HepG2 (cell line): ENCODE measurements around the gene PALMD. TPM values are rescaled to one million over a fixed set of nuclear protein-coding genes. Genes with fewer than 3 reads are reported as not detected.

ENCODE experiments used
- ARNTL ChIP-seq: sonication (generic); formaldehyde crosslinking; IDR thresholded peaks from 2 replicates; pipeline ENCODE4 v1.4.0; 2020; ENCODE audit warnings: mild to moderate bottlenecking, missing genetic modification reagents
- BATF2 ChIP-seq: sonication (generic); formaldehyde crosslinking; IDR thresholded peaks from 2 replicates; pipeline ENCODE4 v1.8.0; 2022; ENCODE audit warnings: mild to moderate bottlenecking, missing genetic modification reagents, moderate library complexity
- BORCS8-MEF2B ChIP-seq: sonication (generic); formaldehyde crosslinking; IDR thresholded peaks from 2 replicates; pipeline ENCODE4 v1.8.0; 2022; ENCODE audit warnings: mild to moderate bottlenecking, missing genetic modification reagents
- HIVEP1 ChIP-seq: sonication (generic); formaldehyde crosslinking; IDR thresholded peaks from 2 replicates; pipeline ENCODE4 v1.4.0; 2020; ENCODE audit warnings: mild to moderate bottlenecking, missing genetic modification reagents
- HMG20A ChIP-seq: IDR thresholded peaks from 2 replicates; pipeline ENCODE4 v1.6.1; 2016; ENCODE audit warnings: borderline replicate concordance
- SNAPC2 ChIP-seq: sonication (generic); formaldehyde crosslinking; IDR thresholded peaks from 2 replicates; pipeline ENCODE4 v1.8.1; 2022; ENCODE audit warnings: mild to moderate bottlenecking, missing genetic modification reagents
- SOX13 ChIP-seq, 3 experiments: fragments of 450-650 bp in 1 of 3; sonication (generic) in 1 of 3; formaldehyde crosslinking in 1 of 3; IDR thresholded peaks in 2 of 3; conservative IDR thresholded peaks in 1 of 3; 2 replicates each; pipeline versions ENCODE4 v1.5.0 to v1.6.1; 2016 to 2020; ENCODE audit warnings: antibody characterized with exemption in 1 of 3, mild to moderate bottlenecking in 1 of 3, missing compliant biosample characterization in 1 of 3, missing genetic modification reagents in 1 of 3, moderate library complexity in 1 of 3
- TOPORS ChIP-seq: sonication (generic); formaldehyde crosslinking; IDR thresholded peaks from 2 replicates; pipeline ENCODE4 v1.8.0; 2023; ENCODE audit warnings: mild to moderate bottlenecking, missing genetic modification reagents
- ZBTB20 ChIP-seq: sonication (generic); formaldehyde crosslinking; IDR thresholded peaks from 2 replicates; pipeline ENCODE4 v1.8.1; 2023; ENCODE audit warnings: missing genetic modification reagents, low read depth, mild to moderate bottlenecking, borderline replicate concordance
- ZNF101 ChIP-seq: sonication (generic); formaldehyde crosslinking; IDR thresholded peaks from 2 replicates; pipeline ENCODE4 v1.4.0; 2020; ENCODE audit warnings: mild to moderate bottlenecking, low read depth, missing genetic modification reagents, borderline replicate concordance
- ZNF138 ChIP-seq: sonication (generic); formaldehyde crosslinking; IDR thresholded peaks from 2 replicates; pipeline ENCODE4 v1.5.0; 2020; ENCODE audit warnings: mild to moderate bottlenecking, low read depth, missing genetic modification reagents
- ZNF33A ChIP-seq: sonication (generic); formaldehyde crosslinking; IDR thresholded peaks from 2 replicates; pipeline ENCODE4 v1.5.1; 2020; ENCODE audit warnings: missing genetic modification reagents, mild to moderate bottlenecking, moderate library complexity, borderline replicate concordance
- ZNF564 ChIP-seq: sonication (generic); formaldehyde crosslinking; IDR thresholded peaks from 2 replicates; pipeline ENCODE4 v1.8.1; 2023; ENCODE audit warnings: mild to moderate bottlenecking, missing genetic modification reagents
- ZNF75D ChIP-seq: sonication (generic); formaldehyde crosslinking; IDR thresholded peaks from 2 replicates; pipeline ENCODE4 v1.8.1; 2023; ENCODE audit warnings: missing genetic modification reagents, mild to moderate bottlenecking, borderline replicate concordance
- ZNF850 ChIP-seq: sonication (generic); formaldehyde crosslinking; conservative IDR thresholded peaks from 2 replicates; pipeline ENCODE4 v1.9.0; 2021; ENCODE audit warnings: mild to moderate bottlenecking, missing genetic modification reagents
- polyA plus RNA-seq, 8 experiments: library from polyadenylated mRNA; depleted of rRNA in 3 of 8; stranded (reverse) in 7 of 8; unstranded in 1 of 8; fragments of >200 nt; fragmentation: Illumina TruSeq in 4 of 8; extraction: Trizol in 4 of 8; gene quantifications; 2 replicates each; pipeline versions ENCODE4 v1.2.1 to v1.2.3, GENCODE V29; 2011 to 2016; ENCODE audit warnings: low read depth in 4 of 8, missing spikeins in 1 of 8, mixed read lengths in 1 of 8; ENCODE audit not compliant: insufficient read depth in 1 of 8
- total RNA-seq, 5 experiments: library from RNA; depleted of rRNA; stranded (reverse); fragments of >200 nt; fragmentation: Illumina TruSeq; extraction: Trizol; gene quantifications; 2 replicates each; pipeline ENCODE4 v1.2.3, GENCODE V29; 2016; ENCODE audit warnings: low read depth in 1 of 5
- TF ChIP-seq, protein P1 (sequence below): sonication (generic); formaldehyde crosslinking; IDR thresholded peaks from 2 replicates; pipeline ENCODE4 v1.5.0; 2020; ENCODE audit warnings: mild to moderate bottlenecking, missing genetic modification reagents
- TF ChIP-seq, protein P2 (sequence below): sonication (generic); formaldehyde crosslinking; IDR thresholded peaks from 2 replicates; pipeline ENCODE4 v1.4.0; 2020; ENCODE audit warnings: mild to moderate bottlenecking, missing genetic modification reagents, borderline replicate concordance
- TF ChIP-seq, protein P3 (sequence below): sonication (generic); formaldehyde crosslinking; IDR thresholded peaks from 2 replicates; pipeline ENCODE4 v1.5.0; 2020; ENCODE audit warnings: missing genetic modification reagents
- TF ChIP-seq, protein P4 (sequence below): sonication (generic); formaldehyde crosslinking; IDR thresholded peaks from 2 replicates; pipeline ENCODE4 v1.4.0; 2020; ENCODE audit warnings: missing genetic modification reagents

PALMD gene
- total and polyA plus RNA-seq, 2 of the 13 experiments (the other 11 are each of a cell fraction or from before 2014, with no cell fraction given) = 5.5 to 31.1 TPM

- TF ChIP-seq SOX13 (IDR thresholded peaks at IDR 0.05) (no peak), SOX13 (CRISPR knock-in tag; conservative IDR thresholded peaks at IDR 0.05 in 1 of 2, IDR thresholded peaks at IDR 0.05 in 1 of 2) (peak in 1 of 2 experiments; percentile 23; a peak in 2 of 4 replicates), HMG20A (CRISPR knock-in tag) (no peak), TOPORS (CRISPR knock-in tag) (peak; percentile 40; the same call in 1 of the 2 replicates), ARNTL (CRISPR knock-in tag) (no peak), ZNF101 (CRISPR knock-in tag) (no peak), ZNF138 (CRISPR knock-in tag) (no peak), BATF2 (CRISPR knock-in tag) (no peak), BORCS8-MEF2B (CRISPR knock-in tag) (no peak), ZNF564 (no peak), ZNF75D (no peak), HIVEP1 (no peak), SNAPC2 (CRISPR knock-in tag) (no peak), ZBTB20 (CRISPR knock-in tag) (no peak), ZNF850 (CRISPR knock-in tag) (no peak), ZNF33A (no peak)
- TF ChIP-seq, protein P1, sequence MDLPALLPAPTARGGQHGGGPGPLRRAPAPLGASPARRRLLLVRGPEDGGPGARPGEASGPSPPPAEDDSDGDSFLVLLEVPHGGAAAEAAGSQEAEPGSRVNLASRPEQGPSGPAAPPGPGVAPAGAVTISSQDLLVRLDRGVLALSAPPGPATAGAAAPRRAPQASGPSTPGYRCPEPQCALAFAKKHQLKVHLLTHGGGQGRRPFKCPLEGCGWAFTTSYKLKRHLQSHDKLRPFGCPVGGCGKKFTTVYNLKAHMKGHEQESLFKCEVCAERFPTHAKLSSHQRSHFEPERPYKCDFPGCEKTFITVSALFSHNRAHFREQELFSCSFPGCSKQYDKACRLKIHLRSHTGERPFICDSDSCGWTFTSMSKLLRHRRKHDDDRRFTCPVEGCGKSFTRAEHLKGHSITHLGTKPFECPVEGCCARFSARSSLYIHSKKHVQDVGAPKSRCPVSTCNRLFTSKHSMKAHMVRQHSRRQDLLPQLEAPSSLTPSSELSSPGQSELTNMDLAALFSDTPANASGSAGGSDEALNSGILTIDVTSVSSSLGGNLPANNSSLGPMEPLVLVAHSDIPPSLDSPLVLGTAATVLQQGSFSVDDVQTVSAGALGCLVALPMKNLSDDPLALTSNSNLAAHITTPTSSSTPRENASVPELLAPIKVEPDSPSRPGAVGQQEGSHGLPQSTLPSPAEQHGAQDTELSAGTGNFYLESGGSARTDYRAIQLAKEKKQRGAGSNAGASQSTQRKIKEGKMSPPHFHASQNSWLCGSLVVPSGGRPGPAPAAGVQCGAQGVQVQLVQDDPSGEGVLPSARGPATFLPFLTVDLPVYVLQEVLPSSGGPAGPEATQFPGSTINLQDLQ (CRISPR knock-in tag) = no peak
- TF ChIP-seq, protein P2, sequence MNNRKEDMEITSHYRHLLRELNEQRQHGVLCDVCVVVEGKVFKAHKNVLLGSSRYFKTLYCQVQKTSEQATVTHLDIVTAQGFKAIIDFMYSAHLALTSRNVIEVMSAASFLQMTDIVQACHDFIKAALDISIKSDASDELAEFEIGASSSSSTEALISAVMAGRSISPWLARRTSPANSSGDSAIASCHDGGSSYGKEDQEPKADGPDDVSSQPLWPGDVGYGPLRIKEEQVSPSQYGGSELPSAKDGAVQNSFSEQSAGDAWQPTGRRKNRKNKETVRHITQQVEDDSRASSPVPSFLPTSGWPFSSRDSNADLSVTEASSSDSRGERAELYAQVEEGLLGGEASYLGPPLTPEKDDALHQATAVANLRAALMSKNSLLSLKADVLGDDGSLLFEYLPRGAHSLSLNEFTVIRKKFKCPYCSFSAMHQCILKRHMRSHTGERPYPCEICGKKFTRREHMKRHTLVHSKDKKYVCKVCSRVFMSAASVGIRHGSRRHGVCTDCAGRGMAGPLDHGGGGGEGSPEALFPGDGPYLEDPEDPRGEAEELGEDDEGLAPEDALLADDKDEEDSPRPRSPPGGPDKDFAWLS = no peak
- TF ChIP-seq, protein P3, sequence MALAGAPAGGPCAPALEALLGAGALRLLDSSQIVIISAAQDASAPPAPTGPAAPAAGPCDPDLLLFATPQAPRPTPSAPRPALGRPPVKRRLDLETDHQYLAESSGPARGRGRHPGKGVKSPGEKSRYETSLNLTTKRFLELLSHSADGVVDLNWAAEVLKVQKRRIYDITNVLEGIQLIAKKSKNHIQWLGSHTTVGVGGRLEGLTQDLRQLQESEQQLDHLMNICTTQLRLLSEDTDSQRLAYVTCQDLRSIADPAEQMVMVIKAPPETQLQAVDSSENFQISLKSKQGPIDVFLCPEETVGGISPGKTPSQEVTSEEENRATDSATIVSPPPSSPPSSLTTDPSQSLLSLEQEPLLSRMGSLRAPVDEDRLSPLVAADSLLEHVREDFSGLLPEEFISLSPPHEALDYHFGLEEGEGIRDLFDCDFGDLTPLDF (CRISPR knock-in tag) = no peak
- TF ChIP-seq, protein P4, sequence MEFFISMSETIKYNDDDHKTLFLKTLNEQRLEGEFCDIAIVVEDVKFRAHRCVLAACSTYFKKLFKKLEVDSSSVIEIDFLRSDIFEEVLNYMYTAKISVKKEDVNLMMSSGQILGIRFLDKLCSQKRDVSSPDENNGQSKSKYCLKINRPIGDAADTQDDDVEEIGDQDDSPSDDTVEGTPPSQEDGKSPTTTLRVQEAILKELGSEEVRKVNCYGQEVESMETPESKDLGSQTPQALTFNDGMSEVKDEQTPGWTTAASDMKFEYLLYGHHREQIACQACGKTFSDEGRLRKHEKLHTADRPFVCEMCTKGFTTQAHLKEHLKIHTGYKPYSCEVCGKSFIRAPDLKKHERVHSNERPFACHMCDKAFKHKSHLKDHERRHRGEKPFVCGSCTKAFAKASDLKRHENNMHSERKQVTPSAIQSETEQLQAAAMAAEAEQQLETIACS (CRISPR knock-in tag) = no peak
Observed at GRCh38 chr1:99645699-99646531, at the start of gene PALMD (continued).
